Astrocyte of the spinal cord (primary cell): ENCODE measurements around the gene CLUH.
"Not testable (repeated sequence)": the region's sequence is repeated elsewhere in the genome, so short reads cannot be mapped to it uniquely, and the experiment has no call there.

Experiments used
- DNase-seq: peaks from one replicate; pipeline ENCODE4 v3.0.0; 2011; ENCODE audit warnings: low read depth, low spot score
- H3K4me3 ChIP-seq: 2 replicates; pipeline ENCODE4 v1.5.1; 2011; ENCODE audit warnings: low read depth, mild to moderate bottlenecking, low read length, moderate library complexity
- in situ Hi-C: cut with HindIII; loops from 2 replicates; pipeline ENCODE4 v1.10.0; 2017; ENCODE audit warnings: low sequenced_read_pairs
- TF ChIP-seq, protein P1 (sequence below): IDR thresholded peaks from 2 replicates; pipeline ENCODE4 v1.5.1; 2012; ENCODE audit warnings: low read depth, mild to moderate bottlenecking, low read length, inconsistent platforms

The CLUH gene

GRCh38 chr17:2700030-2700490 lies 11.5 kb downstream of the CLUH start:
- in situ Hi-C loops = no loop called here
- no peak for DNase-seq
- H3K4me3 ChIP-seq = no peak overlapping the region
- TF ChIP-seq, protein P1, sequence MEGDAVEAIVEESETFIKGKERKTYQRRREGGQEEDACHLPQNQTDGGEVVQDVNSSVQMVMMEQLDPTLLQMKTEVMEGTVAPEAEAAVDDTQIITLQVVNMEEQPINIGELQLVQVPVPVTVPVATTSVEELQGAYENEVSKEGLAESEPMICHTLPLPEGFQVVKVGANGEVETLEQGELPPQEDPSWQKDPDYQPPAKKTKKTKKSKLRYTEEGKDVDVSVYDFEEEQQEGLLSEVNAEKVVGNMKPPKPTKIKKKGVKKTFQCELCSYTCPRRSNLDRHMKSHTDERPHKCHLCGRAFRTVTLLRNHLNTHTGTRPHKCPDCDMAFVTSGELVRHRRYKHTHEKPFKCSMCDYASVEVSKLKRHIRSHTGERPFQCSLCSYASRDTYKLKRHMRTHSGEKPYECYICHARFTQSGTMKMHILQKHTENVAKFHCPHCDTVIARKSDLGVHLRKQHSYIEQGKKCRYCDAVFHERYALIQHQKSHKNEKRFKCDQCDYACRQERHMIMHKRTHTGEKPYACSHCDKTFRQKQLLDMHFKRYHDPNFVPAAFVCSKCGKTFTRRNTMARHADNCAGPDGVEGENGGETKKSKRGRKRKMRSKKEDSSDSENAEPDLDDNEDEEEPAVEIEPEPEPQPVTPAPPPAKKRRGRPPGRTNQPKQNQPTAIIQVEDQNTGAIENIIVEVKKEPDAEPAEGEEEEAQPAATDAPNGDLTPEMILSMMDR = no peak

- H3K4me3 ChIP-seq, in situ Hi-C loops, DNase-seq: not testable (repeated sequence)
Measured at GRCh38 chr17:2699216-2699805, 12.3 kb downstream of the CLUH start.

DNA sequence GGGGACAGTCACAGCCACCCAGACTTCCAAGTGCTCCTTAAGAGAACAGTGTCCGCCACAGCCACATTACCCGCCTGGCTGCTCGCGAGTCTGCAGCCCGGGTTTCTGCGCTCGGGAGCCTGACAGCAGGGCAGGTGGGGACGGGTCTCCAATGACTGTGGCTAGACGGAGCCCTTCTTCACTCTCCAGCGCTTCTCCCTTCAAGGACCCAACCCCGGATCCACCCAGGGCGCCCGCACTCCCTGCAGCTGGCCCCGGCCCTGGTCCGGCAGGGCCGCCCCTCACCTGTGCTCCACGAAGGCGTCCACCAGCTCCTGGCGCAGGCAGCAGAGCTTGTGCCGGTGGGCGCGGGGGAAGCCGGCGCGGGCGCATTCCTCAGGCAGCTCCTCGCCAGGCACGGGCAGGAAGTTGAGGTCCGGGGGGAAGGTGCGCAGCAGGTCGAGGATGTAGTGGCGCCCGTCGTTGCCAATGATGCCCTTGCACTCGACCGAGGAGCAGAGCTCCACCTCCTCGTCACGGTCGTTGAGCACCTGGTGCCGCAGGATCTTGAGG lies 13.9 kb downstream of the CLUH start:
- TF ChIP-seq, protein P1 = no peak
- no peak overlapping the region for H3K4me3 ChIP-seq
- in situ Hi-C loops = no loop called here
- DNase-seq = no peak

- TF ChIP-seq, protein P1 = no peak
- DNase-seq = no peak
- H3K4me3 ChIP-seq = no peak overlapping the region
- in situ Hi-C loops = no loop called here
Measured at GRCh38 chr17:2695961-2696760, 15.4 kb downstream of the CLUH start.

- in situ Hi-C loops = no loop called here
- TF ChIP-seq, protein P1 = no peak
- DNase-seq = no peak
- no peak overlapping the region for H3K4me3 ChIP-seq
Measured at GRCh38 chr17:2695243-2695960, 16.2 kb downstream of the CLUH start.

GRCh38 chr17:2694381-2695242 lies 17.0 kb downstream of the CLUH start:
- no peak for DNase-seq
- TF ChIP-seq, protein P1 = no peak
- in situ Hi-C loops = no loop called here
- H3K4me3 ChIP-seq = no peak overlapping the region
